Adrenal gland (tissue), 12 donors: Measurements from ENCODE around the gene PALM. TPM values are rescaled to one million over a fixed set of nuclear protein-coding genes. Genes with fewer than 3 reads are reported as not detected.

Source experiments
- DNase-seq, 7 donors: peaks; one replicate each; pipeline ENCODE4 v3.0.0-alpha.2; 2019 to 2020
- H3K27ac ChIP-seq, 5 donors: fragments of 200-600 bp; sonication (generic) in 4 of 5; 1 replicate in 3 of 5; 2 replicates in 2 of 5; pipeline versions ENCODE4 v1.5.1 to v1.8.0; 2016 to 2020; ENCODE audit warnings: mild to moderate bottlenecking in 1 of 5
- H3K27me3 ChIP-seq: fragments of 200-600 bp; 2 replicates; pipeline ENCODE4 v1.8.0; 2021
- H3K36me3 ChIP-seq, 2 donors: fragments of 200-600 bp; replicated peaks in 1 of 2; 1 replicate in 1 of 2; 2 replicates in 1 of 2; pipeline versions ENCODE4 v1.5.1 to v1.8.0; 2018 to 2022
- H3K4me1 ChIP-seq, 2 donors: fragments of 200-600 bp; replicated peaks in 1 of 2; 1 replicate in 1 of 2; 2 replicates in 1 of 2; pipeline versions ENCODE4 v1.5.1 to v1.8.0; 2018 to 2021
- H3K4me3 ChIP-seq, 4 donors: fragments of 200-600 bp; sonication (generic) in 3 of 4; one replicate each; pipeline ENCODE4 v1.5.1; 2016 to 2018
- H3K9me3 ChIP-seq, 3 donors: fragments of 200-600 bp; sonication (generic) in 1 of 3; replicated peaks in 1 of 3; 1 replicate in 2 of 3; 2 replicates in 1 of 3; pipeline versions ENCODE4 v1.5.1 to v1.8.0; 2016 to 2021
- CTCF ChIP-seq, 6 experiments: fragments of 450-650 bp in 4 of 6; fragments of 200-600 bp in 2 of 6; sonication (generic) in 1 of 6; IDR thresholded peaks; 1 replicate in 5 of 6; 2 replicates in 1 of 6; pipeline versions ENCODE4 v1.5.1 to v1.8.0; 2016 to 2021; ENCODE audit warnings: antibody characterized with exemption in 6 of 6, mild to moderate bottlenecking in 2 of 6, moderate library complexity in 1 of 6
- POLR2A ChIP-seq, 2 donors: fragments of 450-650 bp; IDR thresholded peaks; one replicate each; pipeline ENCODE4 v1.6.1; 2017; ENCODE audit warnings: antibody characterized with exemption in 2 of 2, mild to moderate bottlenecking in 2 of 2, moderate library complexity in 1 of 2
- WGBS, 4 donors: extraction: QIAGEN DNeasy Blood & Tissue Kit in 2 of 4; methylation state at CpG; one replicate each; pipeline versions ENCODE4 v1.1.5 to v1.1.7; 2013 to 2017; 5-methylcytosine and 5-hydroxymethylcytosine counted together
- intact Hi-C, 2 donors: fragments of 100-400 bp; cut with DNase I; formaldehyde crosslinking; loops; one replicate each; pipeline versions ENCODE4 v1.14.1 to v1.15.0; 2022 to 2023
- polyA plus RNA-seq, 3 donors: library from polyadenylated mRNA; stranded (reverse); fragments of 200-250 nt in 2 of 3; fragments of 350-450 nt in 1 of 3; fragmentation: Illumina TruSeq in 1 of 3; extraction: RNeasy Lipid Tissue Mini Kit (QIAGEN cat#74804) in 1 of 3; gene quantifications; one replicate each; pipeline ENCODE4 v1.2.3, GENCODE V29; 2013 to 2014
- total RNA-seq, 9 donors: library from RNA; depleted of rRNA in 4 of 9; stranded (reverse); fragments of >200 nt in 4 of 9; fragments of 120-200 nt in 1 of 9; fragmentation: NEBNext Ultra II Directional in 1 of 9; extraction: Animal tissue kit (Norgen Biotek cat#: 25700) in 1 of 9; gene quantifications; one replicate each; pipeline versions ENCODE4 v1.1.0 to v1.2.4, GENCODE V29; 2013 to 2023
- donor health status: healthy with polysubstance abuse.
- donor health status: Bipolar disorder and iron deficiency.
- donor health status: DM: yes; HTN: yes; CAD: no.
- donor health status: DM: no; HTN: no; CAD: no.
- donor health status: DM: no; HTN: no; CAD: no.
- donor health status: DM: yes; HTN: yes; CAD: no.

Gene PALM
- total and polyA plus RNA-seq, 12 donors = 3.9 to 72.2 (median 50.1) TPM

GRCh38 chr19:709196-709964, 645 bp downstream of the PALM start:
- no peaks in the 10 kb centered on the region for H3K27me3 ChIP-seq
- H3K9me3 ChIP-seq = no peaks in the 10 kb centered on the region
- H3K4me3 ChIP-seq = peak overlapping the region in 2 of 4 donors; percentile 59 to 87
- peak overlapping the region in 4 of 5 donors; percentile 17 to 85 (median 70) for H3K27ac ChIP-seq
- 1 to 20% (median 6%) methylated on average over 11 to 77 of the region's 78 CpGs for WGBS, 4 donors
- TF ChIP-seq POLR2A (IDR thresholded peaks at IDR 0.05) = no peak
- TF ChIP-seq CTCF (IDR thresholded peaks at IDR 0.05) = no peak
- H3K36me3 ChIP-seq = no peaks in the 10 kb centered on the region
- no peak for DNase-seq
- intact Hi-C loops = no loop called here
- H3K4me1 ChIP-seq = peaks cover 3 to 4% of the 10 kb centered on the region in 2 donors

- DNase-seq = no peak
- H3K4me1 ChIP-seq = peaks cover 0 to 4% of the 10 kb centered on the region in 2 donors
- H3K36me3 ChIP-seq = no peaks in the 10 kb centered on the region
- no peak for TF ChIP-seq CTCF (IDR thresholded peaks at IDR 0.05)
- no peak for TF ChIP-seq POLR2A (IDR thresholded peaks at IDR 0.05)
- WGBS, 4 donors = 35 to 80% (median 39%) methylated on average over 4 to 27 of the region's 27 CpGs
- H3K9me3 ChIP-seq = no peaks in the 10 kb centered on the region
- H3K27ac ChIP-seq = peak overlapping the region in 4 of 5 donors; percentile 17 to 85 (median 70)
- no peaks in the 10 kb centered on the region for H3K27me3 ChIP-seq
- intact Hi-C loops = no loop called here
- H3K4me3 ChIP-seq = peak overlapping the region in 2 of 4 donors; percentile 59 to 87
Measured at GRCh38 chr19:709965-710571, 1.3 kb downstream of the PALM start.

- WGBS, 4 donors = 58 to 82% (median 72%) methylated on average over 19 to 21 of the region's 21 CpGs
- Histone ChIP-seq H3K4me1 (peaks cover 0 to 4% of the 10 kb centered on the region in 2 donors), H3K27me3 (no peaks in the 10 kb centered on the region), H3K36me3 (no peaks in the 10 kb centered on the region), H3K27ac (peak overlapping the region in 2 of 5 donors; percentile 80 to 85), H3K9me3 (no peaks in the 10 kb centered on the region), H3K4me3 (peak overlapping the region in 1 of 4 donors; percentile 87)
- no peak for DNase-seq
- TF ChIP-seq POLR2A (IDR thresholded peaks at IDR 0.05) (no peak), CTCF (IDR thresholded peaks at IDR 0.05) (no peak)
- intact Hi-C loops = no loop called here
Measured at GRCh38 chr19:710767-711166, 2.0 kb downstream of the PALM start.

GRCh38 chr19:711254-711653, 2.5 kb downstream of the PALM start:
- peaks cover 0 to 4% of the 10 kb centered on the region in 2 donors for H3K4me1 ChIP-seq
- 71 to 87% (median 78%) methylated on average over 8 of the region's 8 CpGs for WGBS, 4 donors
- H3K4me3 ChIP-seq = no peak overlapping the region
- no peaks in the 10 kb centered on the region for H3K36me3 ChIP-seq
- no peak for TF ChIP-seq POLR2A (IDR thresholded peaks at IDR 0.05)
- TF ChIP-seq CTCF (IDR thresholded peaks at IDR 0.05) = no peak
- no peak for DNase-seq
- intact Hi-C loops = no loop called here
- H3K27ac ChIP-seq = peak overlapping the region in 2 of 5 donors; percentile 55 to 80
- no peaks in the 10 kb centered on the region for H3K27me3 ChIP-seq
- no peaks in the 10 kb centered on the region for H3K9me3 ChIP-seq
